SH-SY5Y (cell line): ENCODE data around the gene PDIA5.

Experiments
- GATA2 ChIP-seq: IDR thresholded peaks from 2 replicates; pipeline ENCODE4 v1.6.1; 2011; ENCODE audit warnings: mild to moderate bottlenecking, low read depth, low read length
- GATA3 ChIP-seq: IDR thresholded peaks from 2 replicates; pipeline ENCODE4 v1.6.1; 2011; ENCODE audit warnings: low read depth, mild to moderate bottlenecking, low read length, moderate library complexity

DNA sequence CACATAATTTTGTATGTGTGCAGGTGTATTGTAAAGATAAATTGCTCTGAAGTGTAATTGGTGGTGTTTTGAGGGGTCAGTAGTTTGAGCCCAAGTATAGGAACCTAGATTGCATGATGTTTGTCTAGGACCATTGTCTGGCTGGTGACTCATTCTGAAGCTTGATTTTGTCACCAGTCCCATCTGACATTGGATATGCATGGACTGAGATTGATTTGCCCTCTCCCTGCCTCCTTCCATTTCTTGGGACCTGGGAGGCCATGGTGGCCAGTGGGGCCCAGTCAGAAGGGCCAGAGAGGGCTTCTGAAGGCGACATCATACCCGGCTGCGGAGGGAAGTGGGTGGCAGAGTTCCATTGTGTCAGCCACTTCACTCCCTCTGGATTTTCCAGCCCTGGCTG is 62.3 kb downstream of the PDIA5 start:
- TF ChIP-seq GATA3 (no peak), GATA2 (no peak)
